ENCODE results near the gene DPP7. TPM values are rescaled to one million over a fixed set of nuclear protein-coding genes. Genes with fewer than 3 reads are reported as not detected.
A peak's percentile ranks its signal among the peaks of the same experiment; 100 is the strongest.

The DPP7 gene
- total and polyA plus RNA-seq, 9 of the 15 experiments (the other 6 are each of a cell fraction or from before 2014, with no cell fraction given), result 0.99 to 365 (median 132) TPM

GRCh38 chr9:137127301-137128157 is 13.0 kb upstream of the DPP7 start (continued):
- TF ChIP-seq ZHX1 (conservative IDR thresholded peaks at IDR 0.05; ENCODE audit: low read length) (no peak), ATF4 (CRISPR knock-in tag; IDR thresholded peaks at IDR 0.05) (no peak), FOXP4 (CRISPR knock-in tag; IDR thresholded peaks at IDR 0.05; ENCODE audit: borderline replicate concordance) (no peak), TCF7 (IDR thresholded peaks at IDR 0.05; ENCODE audit: borderline replicate concordance) (no peak), FIP1L1 (IDR thresholded peaks at IDR 0.05; ENCODE audit: low read depth, low read length, poor library complexity, severe bottlenecking) (no peak), HDAC1 (IDR thresholded peaks at IDR 0.05) (peak in 1 of 2 experiments; percentile 61; a peak in 1 of 4 replicates), TRIM24 (IDR thresholded peaks at IDR 0.05) (0 out of 4 replicates have a peak, but pooled peaks of 1 of the 2 experiments have one; percentile 17), PHF8 (IDR thresholded peaks at IDR 0.05; ENCODE audit: borderline replicate concordance, low read length) (peak; percentile 36; the same call in 1 of the 2 replicates), MTA3 (IDR thresholded peaks at IDR 0.05; ENCODE audit: borderline replicate concordance) (0 out of 2 replicates have a peak, but pooled peaks have one; percentile 10), ZNF174 (CRISPR knock-in tag; IDR thresholded peaks at IDR 0.05) (no peak), NKRF (IDR thresholded peaks at IDR 0.05; ENCODE audit: borderline replicate concordance) (peak; percentile 37; the same call in 1 of the 2 replicates), ID3 (CRISPR knock-in tag; IDR thresholded peaks at IDR 0.05) (no peak), ID3 (tag; IDR thresholded peaks at IDR 0.05) (no peak), WHSC1 (IDR thresholded peaks at IDR 0.05; ENCODE audit: low read length) (no peak), MNT (conservative IDR thresholded peaks at IDR 0.05) (peak in 1 of 2 experiments; percentile 58; a peak in 2 of 4 replicates), ZNF717 (CRISPR knock-in tag; IDR thresholded peaks at IDR 0.05) (no peak)

All from K562 (cell line).